HT1080 (cell line): Measurements from ENCODE around the gene CABP7. TPM values are rescaled to one million over a fixed set of nuclear protein-coding genes. Genes with fewer than 3 reads are reported as not detected.

Experiments used
- DNase-seq: peaks from one replicate; pipeline ENCODE4 v3.0.0-alpha.2; 2015; ENCODE audit warnings: low read depth
- small RNA-seq: library from RNA; depleted of rRNA; stranded (forward); fragments of <200 nt; gene quantifications from one replicate; pipeline ENCODE3, GENCODE V24; 2014
- total RNA-seq: library from RNA; depleted of rRNA; stranded (reverse); fragments of >200 nt; shearing (Covaris generic); gene quantifications from 2 replicates; pipeline ENCODE4 v1.2.3, GENCODE V29; 2014; rRNA removed

Gene CABP7
- total RNA-seq, 1 experiment from 2014 or later = 0.21 TPM

DNA sequence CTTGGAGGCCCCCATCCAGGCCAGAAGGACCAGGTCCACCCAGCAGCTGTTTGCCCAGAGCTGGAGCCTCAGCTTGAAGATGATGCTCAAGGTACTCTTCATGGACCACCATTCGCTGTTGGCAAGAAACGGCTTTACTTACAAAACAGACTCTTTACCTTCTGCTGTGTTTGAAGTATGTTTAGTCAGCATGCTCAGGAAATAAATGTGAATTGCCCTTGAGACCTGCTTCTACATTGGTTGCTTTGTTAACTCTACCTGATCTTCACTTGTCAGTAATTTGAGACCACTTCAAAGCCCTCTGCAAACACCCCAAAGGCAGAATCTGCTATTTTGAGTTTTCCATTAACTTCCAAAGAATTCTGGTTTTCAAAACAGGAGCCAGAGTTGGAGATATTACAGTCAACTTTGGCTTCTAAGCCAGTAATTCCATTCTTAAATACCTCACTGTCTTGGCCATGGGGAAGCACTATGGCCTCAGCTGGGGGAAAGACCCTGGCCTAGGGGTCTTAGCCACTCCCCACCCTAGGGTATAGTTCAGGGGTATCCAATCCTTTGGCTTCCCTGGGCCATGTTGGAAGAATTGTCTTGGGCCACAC lies 50.0 kb downstream of the CABP7 start:
- DNase-seq = no peak

DNA sequence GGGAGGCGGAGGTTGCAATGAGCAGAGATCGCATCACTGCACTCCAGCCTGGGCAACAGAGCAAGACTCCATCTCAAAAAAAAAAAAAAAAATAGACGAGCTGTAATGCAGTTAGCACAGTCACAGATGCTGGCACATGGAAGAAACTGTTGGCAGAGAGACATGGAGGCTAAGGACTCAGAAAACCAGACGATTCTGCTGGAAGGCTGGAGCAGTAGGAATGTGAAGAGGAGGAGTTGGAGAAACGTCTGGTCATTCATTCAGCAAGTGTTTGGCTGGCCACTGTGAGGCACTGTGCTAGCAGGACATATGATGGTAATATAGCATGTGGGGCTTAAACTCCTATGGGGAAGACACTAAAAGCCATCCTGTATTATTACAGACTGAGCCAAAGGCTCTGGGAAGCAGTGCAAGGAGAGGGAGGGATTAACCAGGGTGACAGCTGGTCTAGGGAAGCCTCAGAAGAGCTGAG lies 52.4 kb downstream of the CABP7 start:
- peak; percentile 53 for DNase-seq

DNA sequence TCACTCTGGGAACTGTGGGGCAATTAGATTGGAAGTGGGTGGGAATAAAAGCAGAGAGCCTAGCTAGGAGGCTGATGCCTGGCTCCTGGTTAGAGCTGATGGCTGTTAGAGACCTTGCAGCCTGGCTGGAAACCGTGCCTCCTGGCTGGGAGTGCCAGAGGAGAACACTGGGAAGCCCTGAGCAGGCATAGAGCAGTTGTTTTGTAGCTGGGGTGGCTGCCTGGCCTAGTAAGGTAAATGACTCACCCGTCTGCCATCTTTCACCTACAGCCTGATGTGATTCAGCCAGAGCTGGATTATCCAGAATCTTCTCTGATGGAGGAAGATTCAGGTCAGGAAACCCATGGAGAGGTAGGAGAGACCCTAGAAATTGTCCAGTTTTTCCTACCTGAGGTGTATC lies 53.4 kb downstream of the CABP7 start:
- DNase-seq = peak; percentile 79

DNA sequence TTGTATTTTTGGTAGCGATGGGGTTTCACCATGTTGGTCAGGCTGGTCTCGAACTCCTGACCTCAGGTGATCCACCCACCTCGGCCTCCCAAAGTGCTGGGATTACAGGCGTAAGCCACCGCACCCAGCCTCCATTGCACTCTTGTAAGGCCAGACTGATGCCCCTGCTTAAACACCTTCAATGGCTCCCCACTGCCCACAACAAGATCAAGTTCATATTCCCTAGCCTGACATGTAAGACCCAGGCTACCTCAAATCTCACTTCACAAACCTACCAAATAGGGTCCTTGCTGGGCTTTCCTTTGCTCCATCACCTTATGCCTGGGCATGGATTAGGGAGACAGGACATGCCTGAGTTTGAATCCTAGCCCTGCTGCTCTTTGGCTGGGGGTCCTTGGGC lies 60.4 kb downstream of the CABP7 start:
- DNase-seq = no peak

DNA sequence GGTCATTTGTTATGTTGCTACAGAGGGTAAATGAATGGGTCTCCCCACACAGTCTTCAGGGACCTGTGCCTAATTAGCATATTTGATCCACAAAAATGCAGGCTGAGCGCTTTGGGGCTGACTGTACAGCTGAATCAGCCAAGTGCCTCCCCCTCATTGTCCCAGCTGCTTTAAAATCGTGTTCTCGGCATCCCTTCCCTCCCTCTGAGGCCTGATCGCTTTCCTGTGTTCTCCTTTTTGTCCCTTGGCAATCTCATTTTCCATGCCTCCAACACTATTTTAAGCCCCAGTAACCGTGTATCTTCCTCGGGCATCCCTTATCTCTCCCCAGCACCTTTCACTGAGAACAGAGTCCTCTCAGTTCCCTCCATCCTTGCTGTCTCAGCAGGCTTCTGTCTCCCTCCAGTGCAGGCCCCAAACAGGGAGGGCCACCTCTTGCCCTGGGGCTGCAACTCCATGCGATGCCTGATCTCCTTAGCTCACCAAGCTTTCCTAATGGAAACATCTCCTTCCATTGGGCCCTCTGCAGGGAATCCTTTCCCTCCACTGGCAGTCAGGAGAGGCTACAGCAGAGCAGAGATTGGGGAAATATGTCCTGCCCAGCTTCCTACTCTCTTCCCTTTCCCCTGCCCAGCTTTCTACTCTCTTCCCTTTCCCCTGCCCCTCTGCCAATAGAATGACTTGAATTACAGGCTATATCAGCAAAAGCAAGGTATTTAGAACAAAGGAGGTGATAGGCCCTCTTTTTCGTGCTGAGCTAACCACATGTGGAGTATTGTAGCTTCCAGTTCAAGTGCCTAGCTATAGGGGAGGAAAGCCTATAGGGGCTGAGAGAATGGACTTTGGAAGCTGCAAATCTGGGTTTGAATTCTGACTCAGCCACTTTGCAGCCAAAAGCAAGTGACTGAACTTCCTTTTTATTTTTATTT lies 61.2 kb downstream of the CABP7 start:
- DNase-seq = peak; percentile 89

Small RNA genes lying within 50 kb of the gene (small RNA-seq; reads per million reads assigned to genes)
- not detected for gene AC004882.2
- not detected for gene RF00019

Other genes starting within 250 kb of the CABP7 start
- not detected in 2 replicates for gene NEFH, start 239.8 kb upstream of the CABP7 start, total RNA-seq
- 97.2 and 105 TPM in 2 replicates for gene THOC5, start 166.2 kb upstream of the CABP7 start, total RNA-seq
- gene NIPSNAP1, start 138.9 kb upstream of the CABP7 start, total RNA-seq = 60.1 and 66.1 TPM in 2 replicates
- gene NF2, start 116.4 kb upstream of the CABP7 start, total RNA-seq = 187 and 209 TPM in 2 replicates
- 18.0 TPM in 2 replicates for gene ZMAT5, start 47.0 kb downstream of the CABP7 start, total RNA-seq
- 163 and 177 TPM in 2 replicates for gene UQCR10, start 47.4 kb downstream of the CABP7 start, total RNA-seq
- 48.0 and 49.1 TPM in 2 replicates for gene ASCC2, start 118.3 kb downstream of the CABP7 start, total RNA-seq
- 9.5 and 10.9 TPM in 2 replicates for gene MTMR3, start 163.2 kb downstream of the CABP7 start, total RNA-seq